Measurements from ENCODE around the gene LCE2D.

Gene LCE2D

GRCh38 chr1:152697701-152698600 lies 34.8 kb downstream of the LCE2D start, which contains the start of gene LCE2A:
TSS of gene LCE2A (plus strand) at chr1:152698345. CDS start at chr1:152698902, 557 bp downstream.
- no peak for DNase-seq

GRCh38 chr1:152699746-152700145 lies 36.6 kb downstream of the LCE2D start:
- DNase-seq, result no peak

GRCh38 chr1:152707860-152708259 lies 44.7 kb downstream of the LCE2D start, which contains the start of gene LCE4A:
TSS of gene LCE4A (plus strand) at chr1:152708160. CDS start at chr1:152709076, 916 bp downstream.
- no peak for DNase-seq
